ENCODE measurements around the gene LMAN1L. TPM values are rescaled to one million over a fixed set of nuclear protein-coding genes. Genes with fewer than 3 reads are reported as not detected.
A peak's percentile ranks its signal among the peaks of the same experiment; 100 is the strongest.

The LMAN1L gene
- total RNA-seq, 1 experiment from 2014 or later, result not detected

- DNase-seq, result peak; percentile 84
- no peak overlapping the region for H3K4me3 ChIP-seq (ENCODE audit: insufficient read depth, low read depth, low read length)
- H3K27me3 ChIP-seq (ENCODE audit: control insufficient read depth, insufficient read depth, low read length), result no peaks in the 10 kb centered on the region
- peaks cover 6% of the 10 kb centered on the region for H3K36me3 ChIP-seq (replicated peaks; ENCODE audit: control insufficient read depth, insufficient read depth, low read length)
Measured at GRCh38 chr15:74839526-74840395, 27.1 kb downstream of the LMAN1L start.

GRCh38 chr15:74840851-74841775 is 28.5 kb downstream of the LMAN1L start:
- DNase-seq, result no peak
- Histone ChIP-seq H3K4me3 (ENCODE audit: insufficient read depth, low read depth, low read length) (no peak overlapping the region), H3K36me3 (replicated peaks; ENCODE audit: control insufficient read depth, insufficient read depth, low read length) (peaks cover 13% of the 10 kb centered on the region), H3K27me3 (ENCODE audit: control insufficient read depth, insufficient read depth, low read length) (no peaks in the 10 kb centered on the region)

- H3K4me3 ChIP-seq (ENCODE audit: insufficient read depth, low read depth, low read length), result peak overlapping the region; percentile 94
- DNase-seq, result peak; percentile 28
- peaks cover 13% of the 10 kb centered on the region for H3K36me3 ChIP-seq (replicated peaks; ENCODE audit: control insufficient read depth, insufficient read depth, low read length)
Measured at GRCh38 chr15:74841891-74842373, 29.3 kb downstream of the LMAN1L start.

GRCh38 chr15:74842581-74843444 is 30.2 kb downstream of the LMAN1L start, which contains the start of gene ULK3:
Gene ULK3 (minus strand): TSS chr15:74843156. CDS start chr15:74843105, 51 bp downstream.
- peaks cover 15% of the 10 kb centered on the region for H3K36me3 ChIP-seq (replicated peaks; ENCODE audit: control insufficient read depth, insufficient read depth, low read length)
- H3K27me3 ChIP-seq (ENCODE audit: control insufficient read depth, insufficient read depth, low read length), result no peaks in the 10 kb centered on the region
- H3K4me3 ChIP-seq (ENCODE audit: insufficient read depth, low read depth, low read length), result peak within 1 kb of the TSS; percentile 94
- peak; percentile 99 for DNase-seq

More at GRCh38 chr15:74841891-74842373, 29.3 kb downstream of the LMAN1L start:
- no peaks in the 10 kb centered on the region for H3K27me3 ChIP-seq (ENCODE audit: control insufficient read depth, insufficient read depth, low read length)

GRCh38 chr15:74843445-74843828 is 30.8 kb downstream of the LMAN1L start:
- Histone ChIP-seq H3K27me3 (ENCODE audit: control insufficient read depth, insufficient read depth, low read length) (no peaks in the 10 kb centered on the region), H3K36me3 (replicated peaks; ENCODE audit: control insufficient read depth, insufficient read depth, low read length) (peaks cover 17% of the 10 kb centered on the region), H3K4me3 (ENCODE audit: insufficient read depth, low read depth, low read length) (peak overlapping the region; percentile 94)
- no peak for DNase-seq

- no peaks in the 10 kb centered on the region for H3K27me3 ChIP-seq (ENCODE audit: control insufficient read depth, insufficient read depth, low read length)
- H3K36me3 ChIP-seq (replicated peaks; ENCODE audit: control insufficient read depth, insufficient read depth, low read length), result peaks cover 17% of the 10 kb centered on the region
- H3K4me3 ChIP-seq (ENCODE audit: insufficient read depth, low read depth, low read length), result no peak overlapping the region
- DNase-seq, result peak; percentile 69
Measured at GRCh38 chr15:74843891-74844299, 31.3 kb downstream of the LMAN1L start.

- peak; percentile 59 for DNase-seq
- Histone ChIP-seq H3K36me3 (replicated peaks; ENCODE audit: control insufficient read depth, insufficient read depth, low read length) (peaks cover 17% of the 10 kb centered on the region), H3K4me3 (ENCODE audit: insufficient read depth, low read depth, low read length) (no peak overlapping the region), H3K27me3 (ENCODE audit: control insufficient read depth, insufficient read depth, low read length) (no peaks in the 10 kb centered on the region)
Measured at GRCh38 chr15:74844319-74845207, 31.9 kb downstream of the LMAN1L start.

- H3K36me3 ChIP-seq (replicated peaks; ENCODE audit: control insufficient read depth, insufficient read depth, low read length), result peaks cover 17% of the 10 kb centered on the region
- H3K4me3 ChIP-seq (ENCODE audit: insufficient read depth, low read depth, low read length), result no peak overlapping the region
- no peak for DNase-seq
- no peaks in the 10 kb centered on the region for H3K27me3 ChIP-seq (ENCODE audit: control insufficient read depth, insufficient read depth, low read length)
Measured at GRCh38 chr15:74845208-74845568, 32.6 kb downstream of the LMAN1L start.

- H3K36me3 ChIP-seq (replicated peaks; ENCODE audit: control insufficient read depth, insufficient read depth, low read length), result peaks cover 18% of the 10 kb centered on the region
- no peak for DNase-seq
- H3K4me3 ChIP-seq (ENCODE audit: insufficient read depth, low read depth, low read length), result no peak overlapping the region
- no peaks in the 10 kb centered on the region for H3K27me3 ChIP-seq (ENCODE audit: control insufficient read depth, insufficient read depth, low read length)
Measured at GRCh38 chr15:74845581-74845980, 32.9 kb downstream of the LMAN1L start.

GRCh38 chr15:74847432-74847831 is 34.8 kb downstream of the LMAN1L start:
- H3K27me3 ChIP-seq (ENCODE audit: control insufficient read depth, insufficient read depth, low read length), result no peaks in the 10 kb centered on the region
- no peak overlapping the region for H3K4me3 ChIP-seq (ENCODE audit: insufficient read depth, low read depth, low read length)
- no peak for DNase-seq
- H3K36me3 ChIP-seq (replicated peaks; ENCODE audit: control insufficient read depth, insufficient read depth, low read length), result peaks cover 26% of the 10 kb centered on the region

GRCh38 chr15:74850393-74850792 is 37.8 kb downstream of the LMAN1L start:
- no peaks in the 10 kb centered on the region for H3K27me3 ChIP-seq (ENCODE audit: control insufficient read depth, insufficient read depth, low read length)
- DNase-seq, result no peak
- H3K4me3 ChIP-seq (ENCODE audit: insufficient read depth, low read depth, low read length), result no peak overlapping the region
- H3K36me3 ChIP-seq (replicated peaks; ENCODE audit: control insufficient read depth, insufficient read depth, low read length), result peaks cover 29% of the 10 kb centered on the region

- Histone ChIP-seq H3K27me3 (ENCODE audit: control insufficient read depth, insufficient read depth, low read length) (no peaks in the 10 kb centered on the region), H3K4me3 (ENCODE audit: insufficient read depth, low read depth, low read length) (no peak overlapping the region), H3K36me3 (replicated peaks; ENCODE audit: control insufficient read depth, insufficient read depth, low read length) (peaks cover 26% of the 10 kb centered on the region)
- no peak for DNase-seq
Measured at GRCh38 chr15:74851960-74852359, 39.3 kb downstream of the LMAN1L start.

GRCh38 chr15:74854453-74855022 is 41.9 kb downstream of the LMAN1L start:
- no peaks in the 10 kb centered on the region for H3K27me3 ChIP-seq (ENCODE audit: control insufficient read depth, insufficient read depth, low read length)
- peak; percentile 31 for DNase-seq
- no peak overlapping the region for H3K4me3 ChIP-seq (ENCODE audit: insufficient read depth, low read depth, low read length)

More at GRCh38 chr15:74854453-74855022, 41.9 kb downstream of the LMAN1L start:
- peaks cover 22% of the 10 kb centered on the region for H3K36me3 ChIP-seq (replicated peaks; ENCODE audit: control insufficient read depth, insufficient read depth, low read length)
